ENCODE measurements around the gene LRCH1.
"Not testable (repeated sequence)": the region's sequence is repeated elsewhere in the genome, so short reads cannot be mapped to it uniquely, and the experiment has no call there.

Gene LRCH1

GRCh38 chr13:46761866-46762265, 208.9 kb downstream of the LRCH1 start:
- 100% methylated on average over 4 of the region's 5 CpGs for WGBS (ENCODE audit: insufficient coverage)
- no peak for DNase-seq
- ChIA-PET POLR2A (no interaction called here), CTCF (no interaction called here)
- no peak overlapping the region for H3K4me3 ChIP-seq (ENCODE audit: control insufficient read depth in 1 of 7, extremely low read depth in 1 of 7, insufficient read depth in 4 of 7, low read depth in 2 of 7, low read length in 6 of 7)
- H3K36me3 ChIP-seq (ENCODE audit: control insufficient read depth in 4 of 4, insufficient read depth in 4 of 4, low read length in 3 of 4) = no peaks in the 10 kb centered on the region
- H3K27me3 ChIP-seq (replicated peaks in 2 of 5; ENCODE audit: control insufficient read depth in 4 of 5, insufficient read depth in 5 of 5, low read length in 4 of 5) = peaks cover 0 to 26% (median 7%) of the 10 kb centered on the region in 5 experiments
- peaks cover 0 to 2% (median 0%) of the 10 kb centered on the region in 5 experiments for H3K9me3 ChIP-seq (ENCODE audit: control extremely low read depth in 1 of 5, control insufficient read depth in 4 of 5, insufficient read depth in 2 of 5, low read depth in 1 of 5, low read length in 4 of 5)
- peaks cover 0 to 12% (median 10%) of the 10 kb centered on the region in 4 experiments for H3K4me1 ChIP-seq (ENCODE audit: control extremely low read depth in 1 of 4, control insufficient read depth in 4 of 4, insufficient read depth in 4 of 4, low read length in 3 of 4)
- no peak overlapping the region for H3K27ac ChIP-seq (ENCODE audit: insufficient read depth in 1 of 2, low read depth in 1 of 2, low read length in 2 of 2, poor library complexity in 1 of 2, severe bottlenecking in 2 of 2)

DNA sequence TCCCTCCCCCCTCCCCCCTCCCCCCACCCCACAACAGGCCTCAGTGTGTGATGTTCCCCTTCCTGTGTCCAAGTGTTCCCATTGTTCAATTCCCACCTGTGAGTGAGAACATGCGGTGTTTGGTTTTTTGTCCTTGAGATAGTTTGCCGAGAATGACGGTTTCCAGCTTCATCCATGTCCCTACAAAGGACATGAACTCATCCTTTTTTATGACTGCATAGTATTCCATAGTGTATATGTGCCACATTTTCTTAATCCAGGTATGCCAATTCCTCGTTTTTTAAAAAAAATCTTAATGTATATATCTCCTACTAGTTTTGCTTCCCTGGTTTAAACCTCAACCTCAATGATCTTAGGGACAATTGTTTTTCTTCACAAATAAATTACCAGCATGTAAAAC, 217.0 kb downstream of the LRCH1 start:
- H3K9me3 ChIP-seq (ENCODE audit: control extremely low read depth in 1 of 5, control insufficient read depth in 4 of 5, insufficient read depth in 2 of 5, low read depth in 1 of 5, low read length in 4 of 5); H3K27me3 ChIP-seq (replicated peaks in 2 of 5; ENCODE audit: control insufficient read depth in 4 of 5, insufficient read depth in 5 of 5, low read length in 4 of 5); H3K4me1 ChIP-seq (ENCODE audit: control extremely low read depth in 1 of 4, control insufficient read depth in 4 of 4, insufficient read depth in 4 of 4, low read length in 3 of 4); H3K4me3 ChIP-seq (ENCODE audit: control insufficient read depth in 1 of 7, extremely low read depth in 1 of 7, insufficient read depth in 4 of 7, low read depth in 2 of 7, low read length in 6 of 7); DNase-seq; POLR2A ChIA-PET; H3K27ac ChIP-seq (ENCODE audit: insufficient read depth in 1 of 2, low read depth in 1 of 2, low read length in 2 of 2, poor library complexity in 1 of 2, severe bottlenecking in 2 of 2): not testable (repeated sequence)
- CTCF ChIA-PET = interaction anchor here (1.1 kb wide), 1 partner anchor 8 kb away, joined by 3 read pairs; no protein-coding TSS in a partner anchor
- WGBS (ENCODE audit: insufficient coverage) = no CpG with 5 or more reads among the region's 4 CpGs
- peaks cover 5 to 48% (median 23%) of the 10 kb centered on the region in 4 experiments for H3K36me3 ChIP-seq (ENCODE audit: control insufficient read depth in 4 of 4, insufficient read depth in 4 of 4, low read length in 3 of 4)

GRCh38 chr13:46771693-46772092, 218.7 kb downstream of the LRCH1 start:
- H3K36me3 ChIP-seq (ENCODE audit: control insufficient read depth in 4 of 4, insufficient read depth in 4 of 4, low read length in 3 of 4) = peaks cover 13 to 62% (median 34%) of the 10 kb centered on the region in 4 experiments
- CTCF ChIA-PET = no interaction called here
- POLR2A ChIA-PET = no interaction called here
- H3K4me1 ChIP-seq (ENCODE audit: control extremely low read depth in 1 of 4, control insufficient read depth in 4 of 4, insufficient read depth in 4 of 4, low read length in 3 of 4) = no peaks in the 10 kb centered on the region
- H3K4me3 ChIP-seq (ENCODE audit: control insufficient read depth in 1 of 7, extremely low read depth in 1 of 7, insufficient read depth in 4 of 7, low read depth in 2 of 7, low read length in 6 of 7) = no peak overlapping the region
- H3K9me3 ChIP-seq (ENCODE audit: control extremely low read depth in 1 of 5, control insufficient read depth in 4 of 5, insufficient read depth in 2 of 5, low read depth in 1 of 5, low read length in 4 of 5) = peaks cover 0 to 2% (median 0%) of the 10 kb centered on the region in 5 experiments
- DNase-seq = no peak
- H3K27me3 ChIP-seq (replicated peaks in 2 of 5; ENCODE audit: control insufficient read depth in 4 of 5, insufficient read depth in 5 of 5, low read length in 4 of 5) = no peaks in the 10 kb centered on the region
- no peak overlapping the region for H3K27ac ChIP-seq (ENCODE audit: insufficient read depth in 1 of 2, low read depth in 1 of 2, low read length in 2 of 2, poor library complexity in 1 of 2, severe bottlenecking in 2 of 2)

DNA sequence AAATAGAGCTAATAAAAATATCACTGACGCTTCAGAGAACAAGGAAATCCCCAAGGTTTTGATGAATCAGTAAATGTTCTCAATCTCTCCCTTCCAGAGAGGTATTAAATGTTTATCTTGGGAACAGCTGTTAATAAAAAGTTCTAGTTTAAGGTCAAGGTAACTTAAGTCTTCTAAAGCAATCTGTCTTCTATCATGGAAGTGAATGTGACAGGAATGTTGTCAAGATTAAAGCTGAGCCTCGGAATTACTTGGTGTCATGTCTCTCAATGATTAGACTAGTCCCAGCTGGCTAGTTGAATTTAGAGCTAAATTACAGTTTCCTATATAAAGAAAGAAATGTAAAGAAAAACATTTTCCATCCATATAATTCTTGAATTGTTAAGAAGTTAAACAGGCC, 220.6 kb downstream of the LRCH1 start:
- no peak for DNase-seq
- H3K36me3 ChIP-seq (ENCODE audit: control insufficient read depth in 4 of 4, insufficient read depth in 4 of 4, low read length in 3 of 4) = peaks cover 13 to 81% (median 43%) of the 10 kb centered on the region in 4 experiments
- ChIA-PET POLR2A (no interaction called here), CTCF (interaction anchor here (1.6 kb wide), 1 partner anchor 19 kb away, joined by 5 read pairs; no protein-coding TSS in a partner anchor)
- no CpG with 5 or more reads among the region's 2 CpGs for WGBS (ENCODE audit: insufficient coverage)
- H3K9me3 ChIP-seq (ENCODE audit: control extremely low read depth in 1 of 5, control insufficient read depth in 4 of 5, insufficient read depth in 2 of 5, low read depth in 1 of 5, low read length in 4 of 5) = peaks cover 0 to 2% (median 0%) of the 10 kb centered on the region in 5 experiments
- no peak overlapping the region for H3K4me3 ChIP-seq (ENCODE audit: control insufficient read depth in 1 of 7, extremely low read depth in 1 of 7, insufficient read depth in 4 of 7, low read depth in 2 of 7, low read length in 6 of 7)
- H3K27ac ChIP-seq (ENCODE audit: insufficient read depth in 1 of 2, low read depth in 1 of 2, low read length in 2 of 2, poor library complexity in 1 of 2, severe bottlenecking in 2 of 2) = no peak overlapping the region
- H3K27me3 ChIP-seq (replicated peaks in 2 of 5; ENCODE audit: control insufficient read depth in 4 of 5, insufficient read depth in 5 of 5, low read length in 4 of 5) = no peaks in the 10 kb centered on the region
- no peaks in the 10 kb centered on the region for H3K4me1 ChIP-seq (ENCODE audit: control extremely low read depth in 1 of 4, control insufficient read depth in 4 of 4, insufficient read depth in 4 of 4, low read length in 3 of 4)

- H3K27me3 ChIP-seq (replicated peaks in 2 of 5; ENCODE audit: control insufficient read depth in 4 of 5, insufficient read depth in 5 of 5, low read length in 4 of 5) = no peaks in the 10 kb centered on the region
- H3K27ac ChIP-seq (ENCODE audit: insufficient read depth in 1 of 2, low read depth in 1 of 2, low read length in 2 of 2, poor library complexity in 1 of 2, severe bottlenecking in 2 of 2) = no peak overlapping the region
- no peak for DNase-seq
- H3K4me3 ChIP-seq (ENCODE audit: control insufficient read depth in 1 of 7, extremely low read depth in 1 of 7, insufficient read depth in 4 of 7, low read depth in 2 of 7, low read length in 6 of 7) = no peak overlapping the region
- POLR2A ChIA-PET = interaction anchor here (0.5 kb wide), 1 partner anchor 984 kb away, joined by 3 read pairs; no protein-coding TSS in a partner anchor
- peaks cover 15 to 92% (median 49%) of the 10 kb centered on the region in 4 experiments for H3K36me3 ChIP-seq (ENCODE audit: control insufficient read depth in 4 of 4, insufficient read depth in 4 of 4, low read length in 3 of 4)
- CTCF ChIA-PET = interaction anchor here (1.4 to 1.7 kb wide), 2 partner anchors 11 to 14 kb away, joined by 5 to 6 read pairs; no protein-coding TSS in a partner anchor
- H3K4me1 ChIP-seq (ENCODE audit: control extremely low read depth in 1 of 4, control insufficient read depth in 4 of 4, insufficient read depth in 4 of 4, low read length in 3 of 4) = no peaks in the 10 kb centered on the region
- no peaks in the 10 kb centered on the region for H3K9me3 ChIP-seq (ENCODE audit: control extremely low read depth in 1 of 5, control insufficient read depth in 4 of 5, insufficient read depth in 2 of 5, low read depth in 1 of 5, low read length in 4 of 5)
- 100% methylated on average over 4 of the region's 8 CpGs for WGBS (ENCODE audit: insufficient coverage)
Measured at GRCh38 chr13:46775385-46776107, 222.6 kb downstream of the LRCH1 start.

DNA sequence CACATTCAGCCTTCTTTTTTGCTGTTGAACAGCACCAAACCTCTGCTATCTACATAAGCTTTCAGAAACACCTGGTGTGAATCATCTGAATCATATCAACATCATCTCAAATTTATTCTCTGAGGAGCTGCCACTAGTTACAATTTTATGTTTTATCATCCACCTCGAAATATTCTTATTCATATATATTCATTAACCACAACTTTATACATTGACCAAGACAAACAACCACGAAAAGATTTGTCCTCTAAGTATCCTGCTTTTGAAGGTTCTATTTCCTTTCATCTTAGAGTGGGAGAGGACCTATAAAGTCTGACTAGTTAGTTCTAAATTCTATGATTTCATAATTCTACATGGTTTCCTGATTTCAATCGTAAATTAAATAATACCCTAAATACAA, 225.1 kb downstream of the LRCH1 start:
- Histone ChIP-seq H3K9me3 (ENCODE audit: control extremely low read depth in 1 of 5, control insufficient read depth in 4 of 5, insufficient read depth in 2 of 5, low read depth in 1 of 5, low read length in 4 of 5) (no peaks in the 10 kb centered on the region), H3K27me3 (replicated peaks in 2 of 5; ENCODE audit: control insufficient read depth in 4 of 5, insufficient read depth in 5 of 5, low read length in 4 of 5) (no peaks in the 10 kb centered on the region), H3K4me3 (ENCODE audit: control insufficient read depth in 1 of 7, extremely low read depth in 1 of 7, insufficient read depth in 4 of 7, low read depth in 2 of 7, low read length in 6 of 7) (no peak overlapping the region), H3K27ac (ENCODE audit: insufficient read depth in 1 of 2, low read depth in 1 of 2, low read length in 2 of 2, poor library complexity in 1 of 2, severe bottlenecking in 2 of 2) (no peak overlapping the region), H3K36me3 (ENCODE audit: control insufficient read depth in 4 of 4, insufficient read depth in 4 of 4, low read length in 3 of 4) (peaks cover 17 to 89% (median 54%) of the 10 kb centered on the region in 4 experiments), H3K4me1 (ENCODE audit: control extremely low read depth in 1 of 4, control insufficient read depth in 4 of 4, insufficient read depth in 4 of 4, low read length in 3 of 4) (no peaks in the 10 kb centered on the region)
- 100% methylated on average over 1 of the region's 3 CpGs for WGBS (ENCODE audit: insufficient coverage)
- POLR2A ChIA-PET = no interaction called here
- CTCF ChIA-PET = interaction anchor here (1.0 to 1.8 kb wide), 3 partner anchors 9 to 14 kb away, joined by 3 to 9 read pairs (median 3); no protein-coding TSS in a partner anchor
- no peak for DNase-seq

DNA sequence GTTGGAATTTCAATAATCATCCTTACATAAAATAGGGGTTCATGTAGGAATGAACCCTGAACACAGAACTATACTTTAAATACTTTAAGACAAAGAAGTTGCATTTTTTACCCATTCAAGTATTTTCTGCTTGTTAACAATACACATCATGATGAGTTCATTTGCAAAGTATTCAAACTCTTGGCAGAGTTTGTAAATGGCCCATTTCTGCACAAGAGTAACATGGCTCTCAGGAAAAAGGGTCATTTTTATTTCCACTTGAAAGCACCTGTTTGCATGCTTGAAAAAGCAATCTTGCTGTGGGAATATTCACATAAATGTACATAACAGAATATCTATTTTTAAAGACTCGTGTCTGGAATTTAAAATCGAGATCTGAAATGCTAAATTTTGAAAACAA, 225.9 kb downstream of the LRCH1 start:
- no peaks in the 10 kb centered on the region for H3K9me3 ChIP-seq (ENCODE audit: control extremely low read depth in 1 of 5, control insufficient read depth in 4 of 5, insufficient read depth in 2 of 5, low read depth in 1 of 5, low read length in 4 of 5)
- no peak overlapping the region for H3K4me3 ChIP-seq (ENCODE audit: control insufficient read depth in 1 of 7, extremely low read depth in 1 of 7, insufficient read depth in 4 of 7, low read depth in 2 of 7, low read length in 6 of 7)
- WGBS (ENCODE audit: insufficient coverage) = 80% methylated on average over 1 of the region's 2 CpGs
- peaks cover 18 to 88% (median 56%) of the 10 kb centered on the region in 4 experiments for H3K36me3 ChIP-seq (ENCODE audit: control insufficient read depth in 4 of 4, insufficient read depth in 4 of 4, low read length in 3 of 4)
- ChIA-PET POLR2A (no interaction called here), CTCF (no interaction called here)
- H3K4me1 ChIP-seq (ENCODE audit: control extremely low read depth in 1 of 4, control insufficient read depth in 4 of 4, insufficient read depth in 4 of 4, low read length in 3 of 4) = peaks cover 0 to 2% (median 0%) of the 10 kb centered on the region in 4 experiments
- H3K27me3 ChIP-seq (replicated peaks in 2 of 5; ENCODE audit: control insufficient read depth in 4 of 5, insufficient read depth in 5 of 5, low read length in 4 of 5) = no peaks in the 10 kb centered on the region
- no peak for DNase-seq
- no peak overlapping the region for H3K27ac ChIP-seq (ENCODE audit: insufficient read depth in 1 of 2, low read depth in 1 of 2, low read length in 2 of 2, poor library complexity in 1 of 2, severe bottlenecking in 2 of 2)

All from common myeloid progenitor, CD34-positive (primary cell).